Activated naive CD8-positive, alpha-beta T cell (primary cell): ENCODE results near the gene ITPR2.

Source experiments
- H3K27ac Mint-ChIP-seq: one replicate; pipeline ENCODE4 v1.8.0; 2021; ENCODE audit warnings: mixed read lengths
- H3K27me3 Mint-ChIP-seq: one replicate; pipeline ENCODE4 v1.8.0; 2021; ENCODE audit warnings: mixed read lengths
- H3K36me3 Mint-ChIP-seq: one replicate; pipeline ENCODE4 v1.8.0; 2021; ENCODE audit warnings: mixed read lengths
- H3K4me1 Mint-ChIP-seq: one replicate; pipeline ENCODE4 v1.8.0; 2021; ENCODE audit warnings: low read depth, mixed read lengths
- H3K4me3 Mint-ChIP-seq: one replicate; pipeline ENCODE4 v1.8.0; 2021; ENCODE audit warnings: mild to moderate bottlenecking, mixed read lengths
- H3K9me3 Mint-ChIP-seq: one replicate; pipeline ENCODE4 v1.8.0; 2021; ENCODE audit warnings: low read depth, mixed read lengths

The ITPR2 gene

GRCh38 chr12:26564391-26564790, 268.6 kb downstream of the ITPR2 start:
- Mint-ChIP-seq H3K36me3 (peaks cover 34% of the 10 kb centered on the region), H3K27me3 (no peaks in the 10 kb centered on the region), H3K9me3 (no peaks in the 10 kb centered on the region), H3K4me1 (no peaks in the 10 kb centered on the region), H3K27ac (no peak overlapping the region), H3K4me3 (no peak overlapping the region)

- no peaks in the 10 kb centered on the region for H3K9me3 Mint-ChIP-seq
- no peaks in the 10 kb centered on the region for H3K27me3 Mint-ChIP-seq
- H3K4me3 Mint-ChIP-seq, result no peak overlapping the region
- peaks cover 31% of the 10 kb centered on the region for H3K36me3 Mint-ChIP-seq
- H3K27ac Mint-ChIP-seq, result no peak overlapping the region
- H3K4me1 Mint-ChIP-seq, result no peaks in the 10 kb centered on the region
These were observed 269.4 kb downstream of the ITPR2 start for GRCh38 chr12:26563552-26563951.

GRCh38 chr12:26557326-26557725, 275.7 kb downstream of the ITPR2 start:
- no peaks in the 10 kb centered on the region for H3K4me1 Mint-ChIP-seq
- peaks cover 23% of the 10 kb centered on the region for H3K36me3 Mint-ChIP-seq
- no peak overlapping the region for H3K27ac Mint-ChIP-seq
- H3K9me3 Mint-ChIP-seq, result no peaks in the 10 kb centered on the region
- H3K4me3 Mint-ChIP-seq, result no peak overlapping the region
- H3K27me3 Mint-ChIP-seq, result no peaks in the 10 kb centered on the region

- Mint-ChIP-seq H3K36me3 (peaks cover 19% of the 10 kb centered on the region), H3K4me1 (no peaks in the 10 kb centered on the region), H3K4me3 (no peak overlapping the region), H3K27me3 (no peaks in the 10 kb centered on the region), H3K9me3 (no peaks in the 10 kb centered on the region), H3K27ac (no peak overlapping the region)
These were observed 276.1 kb downstream of the ITPR2 start for GRCh38 chr12:26556916-26557315.

- no peaks in the 10 kb centered on the region for H3K4me1 Mint-ChIP-seq
- no peak overlapping the region for H3K4me3 Mint-ChIP-seq
- H3K27ac Mint-ChIP-seq, result no peak overlapping the region
These were observed 277.9 kb downstream of the ITPR2 start for GRCh38 chr12:26555139-26555538.

GRCh38 chr12:26554332-26554731, 278.7 kb downstream of the ITPR2 start:
- Mint-ChIP-seq H3K4me3 (no peak overlapping the region), H3K9me3 (no peaks in the 10 kb centered on the region), H3K4me1 (no peaks in the 10 kb centered on the region), H3K27me3 (no peaks in the 10 kb centered on the region), H3K27ac (no peak overlapping the region), H3K36me3 (peaks cover 22% of the 10 kb centered on the region)

More at GRCh38 chr12:26555139-26555538, 277.9 kb downstream of the ITPR2 start:
- Mint-ChIP-seq H3K27me3 (no peaks in the 10 kb centered on the region), H3K36me3 (peaks cover 22% of the 10 kb centered on the region), H3K9me3 (no peaks in the 10 kb centered on the region)

GRCh38 chr12:26551385-26551784, 281.6 kb downstream of the ITPR2 start:
- H3K36me3 Mint-ChIP-seq, result peaks cover 34% of the 10 kb centered on the region
- no peak overlapping the region for H3K4me3 Mint-ChIP-seq
- H3K27ac Mint-ChIP-seq, result no peak overlapping the region
- H3K4me1 Mint-ChIP-seq, result no peaks in the 10 kb centered on the region
- H3K27me3 Mint-ChIP-seq, result no peaks in the 10 kb centered on the region
- H3K9me3 Mint-ChIP-seq, result peaks cover under 1% of the 10 kb centered on the region

- Mint-ChIP-seq H3K27me3 (no peaks in the 10 kb centered on the region), H3K9me3 (peaks cover 10% of the 10 kb centered on the region), H3K27ac (no peak overlapping the region), H3K4me1 (no peaks in the 10 kb centered on the region), H3K4me3 (no peak overlapping the region), H3K36me3 (peaks cover 37% of the 10 kb centered on the region)
These were observed 284.8 kb downstream of the ITPR2 start for GRCh38 chr12:26548227-26548626.

- Mint-ChIP-seq H3K27ac (no peak overlapping the region), H3K27me3 (no peaks in the 10 kb centered on the region), H3K36me3 (peaks cover 40% of the 10 kb centered on the region), H3K4me1 (no peaks in the 10 kb centered on the region), H3K9me3 (peaks cover 10% of the 10 kb centered on the region), H3K4me3 (no peak overlapping the region)
These were observed 286.3 kb downstream of the ITPR2 start for GRCh38 chr12:26546535-26547314.

GRCh38 chr12:26539131-26539530, 293.9 kb downstream of the ITPR2 start:
- no peaks in the 10 kb centered on the region for H3K4me1 Mint-ChIP-seq
- no peak overlapping the region for H3K4me3 Mint-ChIP-seq
- no peak overlapping the region for H3K27ac Mint-ChIP-seq
- peaks cover 48% of the 10 kb centered on the region for H3K36me3 Mint-ChIP-seq
- no peaks in the 10 kb centered on the region for H3K27me3 Mint-ChIP-seq
- no peaks in the 10 kb centered on the region for H3K9me3 Mint-ChIP-seq

GRCh38 chr12:26537651-26538050, 295.3 kb downstream of the ITPR2 start:
- Mint-ChIP-seq H3K4me3 (no peak overlapping the region), H3K36me3 (peaks cover 49% of the 10 kb centered on the region), H3K4me1 (no peaks in the 10 kb centered on the region), H3K27ac (no peak overlapping the region), H3K9me3 (no peaks in the 10 kb centered on the region), H3K27me3 (no peaks in the 10 kb centered on the region)

GRCh38 chr12:26537126-26537525, 295.9 kb downstream of the ITPR2 start:
- H3K36me3 Mint-ChIP-seq, result peaks cover 49% of the 10 kb centered on the region

GRCh38 chr12:26535826-26536225, 297.2 kb downstream of the ITPR2 start:
- H3K9me3 Mint-ChIP-seq, result no peaks in the 10 kb centered on the region
- no peaks in the 10 kb centered on the region for H3K4me1 Mint-ChIP-seq
- H3K4me3 Mint-ChIP-seq, result no peak overlapping the region
- no peaks in the 10 kb centered on the region for H3K27me3 Mint-ChIP-seq
- no peak overlapping the region for H3K27ac Mint-ChIP-seq
- peaks cover 52% of the 10 kb centered on the region for H3K36me3 Mint-ChIP-seq

More at GRCh38 chr12:26537126-26537525, 295.9 kb downstream of the ITPR2 start:
- H3K27me3 Mint-ChIP-seq, result no peaks in the 10 kb centered on the region
- no peaks in the 10 kb centered on the region for H3K4me1 Mint-ChIP-seq
- no peaks in the 10 kb centered on the region for H3K9me3 Mint-ChIP-seq
- no peak overlapping the region for H3K27ac Mint-ChIP-seq
- no peak overlapping the region for H3K4me3 Mint-ChIP-seq

GRCh38 chr12:26534071-26534470, 298.9 kb downstream of the ITPR2 start:
- Mint-ChIP-seq H3K9me3 (peaks cover under 1% of the 10 kb centered on the region), H3K4me3 (no peak overlapping the region), H3K27me3 (no peaks in the 10 kb centered on the region), H3K4me1 (no peaks in the 10 kb centered on the region), H3K36me3 (peaks cover 53% of the 10 kb centered on the region), H3K27ac (no peak overlapping the region)

GRCh38 chr12:26533211-26533610, 299.8 kb downstream of the ITPR2 start:
- Mint-ChIP-seq H3K36me3 (peaks cover 56% of the 10 kb centered on the region), H3K4me3 (no peak overlapping the region), H3K27ac (no peak overlapping the region), H3K4me1 (no peaks in the 10 kb centered on the region), H3K27me3 (no peaks in the 10 kb centered on the region), H3K9me3 (peaks cover 9% of the 10 kb centered on the region)

- H3K27me3 Mint-ChIP-seq, result no peaks in the 10 kb centered on the region
- no peaks in the 10 kb centered on the region for H3K4me1 Mint-ChIP-seq
- H3K27ac Mint-ChIP-seq, result no peak overlapping the region
- H3K4me3 Mint-ChIP-seq, result no peak overlapping the region
- peaks cover 60% of the 10 kb centered on the region for H3K36me3 Mint-ChIP-seq
- H3K9me3 Mint-ChIP-seq, result peaks cover 22% of the 10 kb centered on the region
These were observed 302.5 kb downstream of the ITPR2 start for GRCh38 chr12:26530461-26530860.
